ENCODE measurements around the gene FH. TPM values are rescaled to one million over a fixed set of nuclear protein-coding genes. Genes with fewer than 3 reads are reported as not detected.
A peak's percentile ranks its signal among the peaks of the same experiment; 100 is the strongest.

The FH gene
- total RNA-seq, 4 donors from 2014 or later, result 19.6 to 61.5 (median 28.8) TPM

DNA sequence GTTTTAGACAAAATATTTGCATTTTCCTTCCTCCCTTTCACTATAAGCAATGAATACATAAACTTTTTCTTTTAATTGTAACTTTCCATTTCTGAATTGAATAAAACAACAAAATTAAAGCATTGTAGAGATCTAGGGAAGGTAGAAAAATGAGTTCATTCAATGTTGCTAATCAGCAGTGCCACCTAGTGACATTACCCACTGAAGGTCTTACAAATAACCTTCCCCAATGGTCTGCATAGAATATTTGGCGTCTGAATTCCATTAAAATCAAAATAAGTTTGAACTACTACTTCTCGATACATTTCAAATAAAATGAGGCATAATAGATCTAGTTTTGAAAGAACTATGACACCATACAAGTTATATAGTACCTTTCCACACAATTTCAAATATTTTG lies 19.6 kb downstream of the FH start:
- DNase-seq (ENCODE audit: low spot score in 2 of 2), result no peak
- peaks cover 0 to 73% (median 22%) of the 10 kb centered on the region in 3 donors for H3K36me3 ChIP-seq
- no peak overlapping the region for H3K27ac ChIP-seq
- H3K9me3 ChIP-seq, result no peaks in the 10 kb centered on the region
- no peaks in the 10 kb centered on the region for H3K27me3 ChIP-seq
- H3K4me1 ChIP-seq, result no peaks in the 10 kb centered on the region
- no peak overlapping the region for H3K4me3 ChIP-seq
- WGBS, 2 donors, result 75 to 77% methylated on average over 2 of the region's 2 CpGs
- no peak for TF ChIP-seq POLR2A (IDR thresholded peaks at IDR 0.05)
- TF ChIP-seq, protein P1, sequence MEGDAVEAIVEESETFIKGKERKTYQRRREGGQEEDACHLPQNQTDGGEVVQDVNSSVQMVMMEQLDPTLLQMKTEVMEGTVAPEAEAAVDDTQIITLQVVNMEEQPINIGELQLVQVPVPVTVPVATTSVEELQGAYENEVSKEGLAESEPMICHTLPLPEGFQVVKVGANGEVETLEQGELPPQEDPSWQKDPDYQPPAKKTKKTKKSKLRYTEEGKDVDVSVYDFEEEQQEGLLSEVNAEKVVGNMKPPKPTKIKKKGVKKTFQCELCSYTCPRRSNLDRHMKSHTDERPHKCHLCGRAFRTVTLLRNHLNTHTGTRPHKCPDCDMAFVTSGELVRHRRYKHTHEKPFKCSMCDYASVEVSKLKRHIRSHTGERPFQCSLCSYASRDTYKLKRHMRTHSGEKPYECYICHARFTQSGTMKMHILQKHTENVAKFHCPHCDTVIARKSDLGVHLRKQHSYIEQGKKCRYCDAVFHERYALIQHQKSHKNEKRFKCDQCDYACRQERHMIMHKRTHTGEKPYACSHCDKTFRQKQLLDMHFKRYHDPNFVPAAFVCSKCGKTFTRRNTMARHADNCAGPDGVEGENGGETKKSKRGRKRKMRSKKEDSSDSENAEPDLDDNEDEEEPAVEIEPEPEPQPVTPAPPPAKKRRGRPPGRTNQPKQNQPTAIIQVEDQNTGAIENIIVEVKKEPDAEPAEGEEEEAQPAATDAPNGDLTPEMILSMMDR (IDR thresholded peaks at IDR 0.05), result peak in 2 of 5 experiments; percentile 17 to 23
- no peak for TF ChIP-seq EP300 (IDR thresholded peaks at IDR 0.05)

GRCh38 chr1:241495741-241496140 lies 23.8 kb downstream of the FH start:
- no peaks in the 10 kb centered on the region for H3K9me3 ChIP-seq
- H3K4me3 ChIP-seq, result no peak overlapping the region
- H3K4me1 ChIP-seq, result no peaks in the 10 kb centered on the region
- no peak overlapping the region for H3K27ac ChIP-seq
- TF ChIP-seq EP300 (IDR thresholded peaks at IDR 0.05), result no peak
- TF ChIP-seq, protein P1 (IDR thresholded peaks at IDR 0.05), result no peak
- TF ChIP-seq POLR2A (IDR thresholded peaks at IDR 0.05), result no peak
- H3K36me3 ChIP-seq, result peaks cover 0 to 52% (median 4%) of the 10 kb centered on the region in 3 donors
- WGBS, 2 donors, result 92% methylated on average over 5 of the region's 5 CpGs
- DNase-seq (ENCODE audit: low spot score in 2 of 2), result no peak
- no peaks in the 10 kb centered on the region for H3K27me3 ChIP-seq

GRCh38 chr1:241488739-241489138 lies 30.8 kb downstream of the FH start:
- Histone ChIP-seq H3K36me3 (peaks cover 0 to 9% (median 0%) of the 10 kb centered on the region in 3 donors), H3K9me3 (no peaks in the 10 kb centered on the region), H3K4me3 (no peak overlapping the region), H3K27me3 (no peaks in the 10 kb centered on the region), H3K27ac (no peak overlapping the region), H3K4me1 (no peaks in the 10 kb centered on the region)
- TF ChIP-seq POLR2A (IDR thresholded peaks at IDR 0.05), result no peak
- TF ChIP-seq, protein P1 (IDR thresholded peaks at IDR 0.05), result no peak
- 92 to 93% methylated on average over 1 of the region's 1 CpG for WGBS, 2 donors
- no peak for DNase-seq (ENCODE audit: low spot score in 2 of 2)

DNA sequence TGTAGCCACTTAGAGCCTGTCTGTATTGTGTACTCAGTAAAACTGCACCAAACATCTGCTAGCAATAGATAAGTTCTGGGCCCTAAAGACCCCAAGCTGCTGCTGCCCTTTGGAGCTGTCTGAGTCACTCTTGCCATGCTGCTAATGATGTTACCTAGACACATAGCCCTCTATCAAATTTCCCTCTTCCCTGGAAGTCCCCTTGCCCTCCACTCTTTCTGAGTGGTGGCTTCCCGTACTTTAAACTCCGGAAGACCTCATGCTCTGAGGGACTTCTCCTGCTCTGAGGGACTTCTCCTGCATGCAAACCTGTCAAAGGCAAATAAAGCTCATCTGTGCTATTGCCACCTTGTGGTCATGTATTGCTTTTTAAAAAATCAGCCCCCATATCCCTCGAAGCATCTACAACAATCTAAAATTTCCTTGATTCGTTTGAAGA lies 34.0 kb downstream of the FH start:
- Histone ChIP-seq H3K36me3 (peaks cover 0 to 3% (median 0%) of the 10 kb centered on the region in 3 donors), H3K9me3 (no peaks in the 10 kb centered on the region), H3K4me3 (no peak overlapping the region), H3K27ac (no peak overlapping the region), H3K27me3 (no peaks in the 10 kb centered on the region), H3K4me1 (no peaks in the 10 kb centered on the region)
- WGBS, 2 donors, result 80% methylated on average over 4 of the region's 4 CpGs
- DNase-seq (ENCODE audit: low spot score in 2 of 2), result no peak
- no peak for TF ChIP-seq EP300 (IDR thresholded peaks at IDR 0.05)
- no peak for TF ChIP-seq POLR2A (IDR thresholded peaks at IDR 0.05)
- TF ChIP-seq, protein P1 (IDR thresholded peaks at IDR 0.05), result no peak

- H3K9me3 ChIP-seq, result no peaks in the 10 kb centered on the region
- no peaks in the 10 kb centered on the region for H3K27me3 ChIP-seq
- no peak overlapping the region for H3K27ac ChIP-seq
- no peak overlapping the region for H3K4me3 ChIP-seq
- TF ChIP-seq POLR2A (IDR thresholded peaks at IDR 0.05) (no peak), EP300 (IDR thresholded peaks at IDR 0.05) (no peak)
- TF ChIP-seq, protein P1 (IDR thresholded peaks at IDR 0.05), result no peak
- 96 to 97% methylated on average over 3 of the region's 3 CpGs for WGBS, 2 donors
- peaks cover 0 to 3% (median 0%) of the 10 kb centered on the region in 3 donors for H3K36me3 ChIP-seq
- no peak for DNase-seq (ENCODE audit: low spot score in 2 of 2)
- H3K4me1 ChIP-seq, result no peaks in the 10 kb centered on the region
Measured at GRCh38 chr1:241485145-241485544, 34.4 kb downstream of the FH start.

All from tibial nerve (tissue), 4 donors.